ENCODE results near the gene FOXN3. TPM values are rescaled to one million over a fixed set of nuclear protein-coding genes. Genes with fewer than 3 reads are reported as not detected.

FOXN3 gene
- total RNA-seq, 1 experiment from 2014 or later: 45.8 TPM

GRCh38 chr14:89388853-89389252, 28.2 kb downstream of the FOXN3 start:
- DNase-seq: no peak
- Histone ChIP-seq H3K27ac (no peak overlapping the region), H3K9me3 (replicated peaks) (no peaks in the 10 kb centered on the region), H3K4me3 (no peak overlapping the region), H3K27me3 (no peaks in the 10 kb centered on the region), H3K36me3 (no peaks in the 10 kb centered on the region), H3K4me1 (peaks cover 7% of the 10 kb centered on the region)

GRCh38 chr14:89387922-89388685, 28.9 kb downstream of the FOXN3 start:
- Histone ChIP-seq H3K36me3 (no peaks in the 10 kb centered on the region), H3K9me3 (replicated peaks) (no peaks in the 10 kb centered on the region), H3K4me3 (no peak overlapping the region), H3K4me1 (peaks cover 9% of the 10 kb centered on the region), H3K27ac (no peak overlapping the region), H3K27me3 (no peaks in the 10 kb centered on the region)
- DNase-seq: no peak

GRCh38 chr14:89386212-89386886, 30.7 kb downstream of the FOXN3 start:
- H3K27ac ChIP-seq: no peak overlapping the region
- peaks cover 9% of the 10 kb centered on the region for H3K4me1 ChIP-seq
- H3K4me3 ChIP-seq: no peak overlapping the region
- H3K9me3 ChIP-seq (replicated peaks): no peaks in the 10 kb centered on the region
- H3K27me3 ChIP-seq: no peaks in the 10 kb centered on the region
- DNase-seq: peak in 1 of 2 experiments; percentile 33
- H3K36me3 ChIP-seq: no peaks in the 10 kb centered on the region

GRCh38 chr14:89384636-89385035, 32.4 kb downstream of the FOXN3 start:
- Histone ChIP-seq H3K4me3 (no peak overlapping the region), H3K27me3 (no peaks in the 10 kb centered on the region), H3K27ac (no peak overlapping the region), H3K4me1 (peaks cover 9% of the 10 kb centered on the region), H3K9me3 (replicated peaks) (no peaks in the 10 kb centered on the region), H3K36me3 (no peaks in the 10 kb centered on the region)
- no peak for DNase-seq

GRCh38 chr14:89384023-89384422, 33.0 kb downstream of the FOXN3 start:
- H3K36me3 ChIP-seq: no peaks in the 10 kb centered on the region
- H3K9me3 ChIP-seq (replicated peaks): no peaks in the 10 kb centered on the region
- H3K4me1 ChIP-seq: peaks cover 9% of the 10 kb centered on the region
- DNase-seq: peak; percentile 68 to 71
- H3K27ac ChIP-seq: no peak overlapping the region
- H3K4me3 ChIP-seq: no peak overlapping the region
- H3K27me3 ChIP-seq: no peaks in the 10 kb centered on the region

- Histone ChIP-seq H3K27ac (no peak overlapping the region), H3K36me3 (no peaks in the 10 kb centered on the region), H3K9me3 (replicated peaks) (no peaks in the 10 kb centered on the region), H3K4me1 (peaks cover 9% of the 10 kb centered on the region), H3K27me3 (no peaks in the 10 kb centered on the region), H3K4me3 (no peak overlapping the region)
- DNase-seq: no peak
Measured at GRCh38 chr14:89382901-89383845, 33.9 kb downstream of the FOXN3 start.

GRCh38 chr14:89382487-89382886, 34.5 kb downstream of the FOXN3 start:
- H3K36me3 ChIP-seq: no peaks in the 10 kb centered on the region
- H3K4me1 ChIP-seq: peaks cover 9% of the 10 kb centered on the region
- no peaks in the 10 kb centered on the region for H3K9me3 ChIP-seq (replicated peaks)
- DNase-seq: no peak
- H3K27me3 ChIP-seq: no peaks in the 10 kb centered on the region
- H3K27ac ChIP-seq: no peak overlapping the region
- no peak overlapping the region for H3K4me3 ChIP-seq

- H3K4me1 ChIP-seq: peaks cover 9% of the 10 kb centered on the region
- no peak overlapping the region for H3K27ac ChIP-seq
- H3K4me3 ChIP-seq: no peak overlapping the region
- no peaks in the 10 kb centered on the region for H3K36me3 ChIP-seq
- no peaks in the 10 kb centered on the region for H3K9me3 ChIP-seq (replicated peaks)
- no peak for DNase-seq
- no peaks in the 10 kb centered on the region for H3K27me3 ChIP-seq
Measured at GRCh38 chr14:89379891-89380820, 36.9 kb downstream of the FOXN3 start.

- Histone ChIP-seq H3K4me1 (peaks cover 3% of the 10 kb centered on the region), H3K36me3 (no peaks in the 10 kb centered on the region; the same call in 1 of the 2 replicates), H3K9me3 (replicated peaks) (no peaks in the 10 kb centered on the region), H3K27me3 (no peaks in the 10 kb centered on the region), H3K27ac (no peak overlapping the region), H3K4me3 (no peak overlapping the region)
- DNase-seq: no peak
Measured at GRCh38 chr14:89379006-89379405, 38.0 kb downstream of the FOXN3 start.

- no peaks in the 10 kb centered on the region; the same call in 1 of the 2 replicates for H3K36me3 ChIP-seq
- no peak overlapping the region for H3K4me3 ChIP-seq
- DNase-seq: no peak
- H3K4me1 ChIP-seq: no peaks in the 10 kb centered on the region
- H3K27me3 ChIP-seq: no peaks in the 10 kb centered on the region
- H3K9me3 ChIP-seq (replicated peaks): no peaks in the 10 kb centered on the region
- no peak overlapping the region for H3K27ac ChIP-seq
Measured at GRCh38 chr14:89378119-89378518, 38.9 kb downstream of the FOXN3 start.

GRCh38 chr14:89377544-89377943, 39.5 kb downstream of the FOXN3 start:
- no peaks in the 10 kb centered on the region; the same call in 1 of the 2 replicates for H3K36me3 ChIP-seq
- H3K4me3 ChIP-seq: no peak overlapping the region
- no peaks in the 10 kb centered on the region for H3K9me3 ChIP-seq (replicated peaks)
- no peaks in the 10 kb centered on the region for H3K4me1 ChIP-seq
- H3K27me3 ChIP-seq: no peaks in the 10 kb centered on the region
- no peak for DNase-seq
- H3K27ac ChIP-seq: no peak overlapping the region

GRCh38 chr14:89374908-89375307, 42.1 kb downstream of the FOXN3 start:
- Histone ChIP-seq H3K4me3 (no peak overlapping the region), H3K4me1 (no peaks in the 10 kb centered on the region), H3K9me3 (replicated peaks) (no peaks in the 10 kb centered on the region), H3K36me3 (no peaks in the 10 kb centered on the region; the same call in 1 of the 2 replicates), H3K27me3 (no peaks in the 10 kb centered on the region), H3K27ac (no peak overlapping the region)
- no peak for DNase-seq

GRCh38 chr14:89373185-89373584, 43.8 kb downstream of the FOXN3 start:
- no peaks in the 10 kb centered on the region for H3K4me1 ChIP-seq
- no peak overlapping the region for H3K4me3 ChIP-seq
- no peaks in the 10 kb centered on the region for H3K9me3 ChIP-seq (replicated peaks)
- no peak overlapping the region for H3K27ac ChIP-seq
- H3K36me3 ChIP-seq: no peaks in the 10 kb centered on the region; the same call in 1 of the 2 replicates
- no peak for DNase-seq
- H3K27me3 ChIP-seq: no peaks in the 10 kb centered on the region

- H3K27ac ChIP-seq: no peak overlapping the region
- H3K9me3 ChIP-seq (replicated peaks): no peaks in the 10 kb centered on the region
- DNase-seq: no peak
- no peak overlapping the region for H3K4me3 ChIP-seq
- H3K27me3 ChIP-seq: no peaks in the 10 kb centered on the region
- no peaks in the 10 kb centered on the region for H3K4me1 ChIP-seq
- H3K36me3 ChIP-seq: no peaks in the 10 kb centered on the region; the same call in 1 of the 2 replicates
Measured at GRCh38 chr14:89372512-89372883, 44.5 kb downstream of the FOXN3 start.

Measured in SJCRH30 (cell line).